HL-60 (cell line): Measurements from ENCODE around the gene IKZF3.

Source experiments
- GABPA ChIP-seq: IDR thresholded peaks from 2 replicates; pipeline ENCODE4 v1.6.1; 2012; ENCODE audit warnings: low read depth
- POLR2AphosphoS5 ChIP-seq: IDR thresholded peaks from 2 replicates; pipeline ENCODE4 v1.6.1; 2012; ENCODE audit warnings: low read depth
- SPI1 ChIP-seq: IDR thresholded peaks from 2 replicates; pipeline ENCODE4 v1.6.1; 2012; ENCODE audit warnings: low read depth, mild to moderate bottlenecking, borderline replicate concordance
- TF ChIP-seq, protein P1 (sequence below): IDR thresholded peaks from 2 replicates; pipeline ENCODE4 v1.6.1; 2012; ENCODE audit warnings: low read depth; ENCODE audit not compliant: insufficient replicate concordance
- TF ChIP-seq, protein P2 (sequence below): IDR thresholded peaks from one replicate; pipeline ENCODE4 v1.5.1; 2011; ENCODE audit warnings: low read length, control low read depth, inconsistent platforms; ENCODE audit not compliant: insufficient read depth

DNA sequence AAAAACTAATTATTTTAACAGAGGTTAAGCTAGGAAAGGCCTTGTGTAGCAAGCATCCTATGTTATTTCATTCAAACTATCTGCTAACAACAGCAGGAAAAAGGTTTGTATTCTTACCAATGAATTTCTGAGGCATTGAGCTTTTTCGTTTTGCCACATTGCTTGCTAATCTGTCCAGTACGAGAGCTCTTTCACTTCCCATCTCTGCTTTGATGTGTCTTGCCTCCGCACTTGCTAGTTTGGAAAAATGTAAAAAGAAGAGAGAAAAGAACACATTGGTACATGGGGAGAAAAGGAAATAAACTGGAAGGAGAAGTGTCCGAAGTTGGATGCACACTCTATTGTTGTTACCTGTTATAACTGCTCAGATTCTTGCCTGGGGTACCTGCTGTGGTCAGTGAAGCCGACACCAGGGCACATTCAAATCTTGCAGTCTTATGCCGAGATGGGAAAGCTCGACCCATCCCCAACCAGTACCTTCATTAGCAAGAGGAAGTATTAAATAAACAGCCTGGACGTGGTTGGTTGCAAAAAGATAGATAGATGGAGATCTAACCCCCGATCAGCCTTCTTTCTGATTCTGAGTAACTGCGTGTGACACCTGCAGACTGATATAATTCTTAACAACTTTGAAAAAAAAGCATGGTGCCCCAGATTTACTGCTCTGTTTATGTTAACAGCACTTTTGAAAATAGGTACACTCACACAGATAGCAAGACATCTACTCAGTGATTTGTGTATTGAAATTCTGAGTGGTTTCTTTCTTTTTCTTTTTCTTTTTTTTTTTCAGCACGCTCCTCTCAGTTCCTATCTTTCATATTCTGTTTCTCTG lies 86.4 kb downstream of the IKZF3 start:
- TF ChIP-seq, protein P1, sequence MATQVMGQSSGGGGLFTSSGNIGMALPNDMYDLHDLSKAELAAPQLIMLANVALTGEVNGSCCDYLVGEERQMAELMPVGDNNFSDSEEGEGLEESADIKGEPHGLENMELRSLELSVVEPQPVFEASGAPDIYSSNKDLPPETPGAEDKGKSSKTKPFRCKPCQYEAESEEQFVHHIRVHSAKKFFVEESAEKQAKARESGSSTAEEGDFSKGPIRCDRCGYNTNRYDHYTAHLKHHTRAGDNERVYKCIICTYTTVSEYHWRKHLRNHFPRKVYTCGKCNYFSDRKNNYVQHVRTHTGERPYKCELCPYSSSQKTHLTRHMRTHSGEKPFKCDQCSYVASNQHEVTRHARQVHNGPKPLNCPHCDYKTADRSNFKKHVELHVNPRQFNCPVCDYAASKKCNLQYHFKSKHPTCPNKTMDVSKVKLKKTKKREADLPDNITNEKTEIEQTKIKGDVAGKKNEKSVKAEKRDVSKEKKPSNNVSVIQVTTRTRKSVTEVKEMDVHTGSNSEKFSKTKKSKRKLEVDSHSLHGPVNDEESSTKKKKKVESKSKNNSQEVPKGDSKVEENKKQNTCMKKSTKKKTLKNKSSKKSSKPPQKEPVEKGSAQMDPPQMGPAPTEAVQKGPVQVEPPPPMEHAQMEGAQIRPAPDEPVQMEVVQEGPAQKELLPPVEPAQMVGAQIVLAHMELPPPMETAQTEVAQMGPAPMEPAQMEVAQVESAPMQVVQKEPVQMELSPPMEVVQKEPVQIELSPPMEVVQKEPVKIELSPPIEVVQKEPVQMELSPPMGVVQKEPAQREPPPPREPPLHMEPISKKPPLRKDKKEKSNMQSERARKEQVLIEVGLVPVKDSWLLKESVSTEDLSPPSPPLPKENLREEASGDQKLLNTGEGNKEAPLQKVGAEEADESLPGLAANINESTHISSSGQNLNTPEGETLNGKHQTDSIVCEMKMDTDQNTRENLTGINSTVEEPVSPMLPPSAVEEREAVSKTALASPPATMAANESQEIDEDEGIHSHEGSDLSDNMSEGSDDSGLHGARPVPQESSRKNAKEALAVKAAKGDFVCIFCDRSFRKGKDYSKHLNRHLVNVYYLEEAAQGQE = no peak
- TF ChIP-seq, protein P2, sequence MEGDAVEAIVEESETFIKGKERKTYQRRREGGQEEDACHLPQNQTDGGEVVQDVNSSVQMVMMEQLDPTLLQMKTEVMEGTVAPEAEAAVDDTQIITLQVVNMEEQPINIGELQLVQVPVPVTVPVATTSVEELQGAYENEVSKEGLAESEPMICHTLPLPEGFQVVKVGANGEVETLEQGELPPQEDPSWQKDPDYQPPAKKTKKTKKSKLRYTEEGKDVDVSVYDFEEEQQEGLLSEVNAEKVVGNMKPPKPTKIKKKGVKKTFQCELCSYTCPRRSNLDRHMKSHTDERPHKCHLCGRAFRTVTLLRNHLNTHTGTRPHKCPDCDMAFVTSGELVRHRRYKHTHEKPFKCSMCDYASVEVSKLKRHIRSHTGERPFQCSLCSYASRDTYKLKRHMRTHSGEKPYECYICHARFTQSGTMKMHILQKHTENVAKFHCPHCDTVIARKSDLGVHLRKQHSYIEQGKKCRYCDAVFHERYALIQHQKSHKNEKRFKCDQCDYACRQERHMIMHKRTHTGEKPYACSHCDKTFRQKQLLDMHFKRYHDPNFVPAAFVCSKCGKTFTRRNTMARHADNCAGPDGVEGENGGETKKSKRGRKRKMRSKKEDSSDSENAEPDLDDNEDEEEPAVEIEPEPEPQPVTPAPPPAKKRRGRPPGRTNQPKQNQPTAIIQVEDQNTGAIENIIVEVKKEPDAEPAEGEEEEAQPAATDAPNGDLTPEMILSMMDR = no peak
- no peak for TF ChIP-seq POLR2AphosphoS5
- no peak for TF ChIP-seq SPI1
- TF ChIP-seq GABPA = no peak
